Measurements from ENCODE around the gene CNTNAP2. TPM values are rescaled to one million over a fixed set of nuclear protein-coding genes. Genes with fewer than 3 reads are reported as not detected.

The CNTNAP2 gene
- total and polyA plus RNA-seq, 11 donors = 0.01 to 2.6 (median 0.31) TPM; not detected in 3

GRCh38 chr7:148142660-148143248, 2026.2 kb downstream of the CNTNAP2 start:
- peaks cover 0 to 7% (median 0%) of the 10 kb centered on the region in 12 donors for H3K9me3 ChIP-seq
- DNase-seq = no peak
- H3K36me3 ChIP-seq = no peaks in the 10 kb centered on the region
- H3K4me1 ChIP-seq = no peaks in the 10 kb centered on the region
- intact Hi-C loops (cut with DNase I) = no loop called here
- TF ChIP-seq, protein P1, sequence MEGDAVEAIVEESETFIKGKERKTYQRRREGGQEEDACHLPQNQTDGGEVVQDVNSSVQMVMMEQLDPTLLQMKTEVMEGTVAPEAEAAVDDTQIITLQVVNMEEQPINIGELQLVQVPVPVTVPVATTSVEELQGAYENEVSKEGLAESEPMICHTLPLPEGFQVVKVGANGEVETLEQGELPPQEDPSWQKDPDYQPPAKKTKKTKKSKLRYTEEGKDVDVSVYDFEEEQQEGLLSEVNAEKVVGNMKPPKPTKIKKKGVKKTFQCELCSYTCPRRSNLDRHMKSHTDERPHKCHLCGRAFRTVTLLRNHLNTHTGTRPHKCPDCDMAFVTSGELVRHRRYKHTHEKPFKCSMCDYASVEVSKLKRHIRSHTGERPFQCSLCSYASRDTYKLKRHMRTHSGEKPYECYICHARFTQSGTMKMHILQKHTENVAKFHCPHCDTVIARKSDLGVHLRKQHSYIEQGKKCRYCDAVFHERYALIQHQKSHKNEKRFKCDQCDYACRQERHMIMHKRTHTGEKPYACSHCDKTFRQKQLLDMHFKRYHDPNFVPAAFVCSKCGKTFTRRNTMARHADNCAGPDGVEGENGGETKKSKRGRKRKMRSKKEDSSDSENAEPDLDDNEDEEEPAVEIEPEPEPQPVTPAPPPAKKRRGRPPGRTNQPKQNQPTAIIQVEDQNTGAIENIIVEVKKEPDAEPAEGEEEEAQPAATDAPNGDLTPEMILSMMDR (IDR thresholded peaks at IDR 0.05) = peak; percentile 15 to 63 (median 45)
- no peak for TF ChIP-seq POLR2A (IDR thresholded peaks at IDR 0.05)
- 52 to 68% (median 62%) methylated on average over 4 of the region's 4 CpGs for WGBS, 4 donors
- H3K27ac ChIP-seq = no peak overlapping the region
- peaks cover 0 to 19% (median 0%) of the 10 kb centered on the region in 9 donors for H3K27me3 ChIP-seq
- H3K4me3 ChIP-seq = no peak overlapping the region
- ATAC-seq = no peak

DNA sequence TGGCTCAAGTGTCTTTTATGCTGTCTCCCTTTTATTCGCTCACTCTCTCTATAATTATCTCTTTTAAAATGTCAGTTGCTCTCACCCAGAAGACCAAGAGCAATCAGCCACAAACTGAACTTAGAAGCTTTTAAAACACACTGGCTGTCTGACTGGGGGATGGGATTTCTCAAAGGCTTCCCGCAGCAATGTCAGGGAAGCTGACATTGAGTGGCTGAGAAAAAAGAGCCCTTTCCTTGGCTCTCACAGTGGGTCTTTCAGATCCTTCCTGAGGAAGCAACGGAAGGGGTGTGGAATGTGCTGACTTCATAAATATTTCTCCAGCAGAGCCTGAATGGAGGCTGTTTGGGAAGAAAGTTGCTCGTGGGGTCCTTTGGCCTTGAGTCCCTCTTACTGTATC, 2028.2 kb downstream of the CNTNAP2 start:
- ATAC-seq = no peak
- peaks cover 0 to 17% (median 0%) of the 10 kb centered on the region in 9 donors for H3K27me3 ChIP-seq
- H3K27ac ChIP-seq = no peak overlapping the region
- H3K4me1 ChIP-seq = no peaks in the 10 kb centered on the region
- H3K4me3 ChIP-seq = no peak overlapping the region
- no peak for DNase-seq
- intact Hi-C loops (cut with DNase I) = no loop called here
- 48 to 59% (median 53%) methylated on average over 4 of the region's 4 CpGs for WGBS, 4 donors
- TF ChIP-seq, protein P1 (IDR thresholded peaks at IDR 0.05) = no peak
- no peak for TF ChIP-seq POLR2A (IDR thresholded peaks at IDR 0.05)
- no peaks in the 10 kb centered on the region for H3K36me3 ChIP-seq
- peaks cover 0 to 7% (median 0%) of the 10 kb centered on the region in 12 donors for H3K9me3 ChIP-seq

GRCh38 chr7:148146346-148146745, 2029.7 kb downstream of the CNTNAP2 start:
- Histone ChIP-seq H3K9me3 (peaks cover 0 to 7% (median 0%) of the 10 kb centered on the region in 12 donors), H3K27me3 (peaks cover 0 to 18% (median 0%) of the 10 kb centered on the region in 9 donors), H3K36me3 (no peaks in the 10 kb centered on the region), H3K4me1 (no peaks in the 10 kb centered on the region), H3K27ac (no peak overlapping the region), H3K4me3 (no peak overlapping the region)
- DNase-seq (no peak), ATAC-seq (no peak)
- intact Hi-C loops (cut with DNase I) = no loop called here
- TF ChIP-seq POLR2A (IDR thresholded peaks at IDR 0.05) = no peak
- TF ChIP-seq, protein P1 (IDR thresholded peaks at IDR 0.05) = no peak
- WGBS, 4 donors = 68 to 98% (median 96%) methylated on average over 2 of the region's 2 CpGs

DNA sequence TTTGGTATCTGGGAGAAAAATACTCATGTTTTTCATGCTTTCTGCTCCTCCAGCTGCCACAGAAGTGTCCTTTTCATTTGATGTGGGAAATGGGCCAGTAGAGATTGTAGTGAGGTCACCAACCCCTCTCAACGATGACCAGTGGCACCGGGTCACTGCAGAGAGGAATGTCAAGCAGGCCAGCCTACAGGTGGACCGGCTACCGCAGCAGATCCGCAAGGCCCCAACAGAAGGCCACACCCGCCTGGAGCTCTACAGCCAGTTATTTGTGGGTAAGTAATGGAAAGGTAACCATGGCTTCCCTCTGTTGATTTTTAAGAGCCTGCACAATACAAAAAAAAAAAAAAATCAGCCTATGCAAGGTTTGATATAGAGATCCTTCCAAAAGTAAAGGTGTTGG, 2030.8 kb downstream of the CNTNAP2 start:
- WGBS, 4 donors = 89 to 100% (median 94%) methylated on average over 6 of the region's 6 CpGs

More for the DNA sequence above, 2030.8 kb downstream of the CNTNAP2 start:
- H3K9me3 ChIP-seq = peaks cover 0 to 15% (median 0%) of the 10 kb centered on the region in 12 donors
- no peaks in the 10 kb centered on the region for H3K36me3 ChIP-seq
- no peaks in the 10 kb centered on the region for H3K4me1 ChIP-seq
- H3K27me3 ChIP-seq = peaks cover 0 to 18% (median 0%) of the 10 kb centered on the region in 9 donors
- H3K4me3 ChIP-seq = no peak overlapping the region
- ATAC-seq (no peak), DNase-seq (no peak)
- H3K27ac ChIP-seq = no peak overlapping the region
- TF ChIP-seq, protein P1 (IDR thresholded peaks at IDR 0.05) = no peak
- TF ChIP-seq POLR2A (IDR thresholded peaks at IDR 0.05) = no peak
- intact Hi-C loops (cut with DNase I) = no loop called here

Data from heart left ventricle (tissue), 16 donors.